ENCODE data around the gene VPS45.
A peak's percentile ranks its signal among the peaks of the same experiment; 100 is the strongest.
"Not testable (repeated sequence)": the region's sequence is repeated elsewhere in the genome, so short reads cannot be mapped to it uniquely, and the experiment has no call there.

VPS45 gene

DNA sequence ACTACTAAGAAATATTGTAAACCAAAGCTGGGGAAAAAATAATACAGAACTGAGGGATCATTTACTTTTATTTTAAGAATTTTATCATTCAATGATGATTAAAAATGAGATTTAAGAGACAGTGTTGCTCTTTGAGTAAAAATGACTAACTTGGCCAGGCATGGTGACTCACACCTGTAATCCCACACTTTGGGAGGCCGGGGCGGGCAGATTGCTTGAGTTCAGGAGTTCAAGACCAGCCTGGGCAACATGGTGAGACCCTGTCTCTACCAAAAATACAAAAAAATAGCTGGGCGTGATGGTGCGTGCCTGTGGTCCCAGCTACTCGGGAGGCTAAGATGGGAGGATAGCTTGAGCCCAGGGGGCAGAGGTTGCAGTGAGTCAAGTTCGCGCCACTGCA, 60.3 kb downstream of the VPS45 start:
- TF ChIP-seq, protein P1, sequence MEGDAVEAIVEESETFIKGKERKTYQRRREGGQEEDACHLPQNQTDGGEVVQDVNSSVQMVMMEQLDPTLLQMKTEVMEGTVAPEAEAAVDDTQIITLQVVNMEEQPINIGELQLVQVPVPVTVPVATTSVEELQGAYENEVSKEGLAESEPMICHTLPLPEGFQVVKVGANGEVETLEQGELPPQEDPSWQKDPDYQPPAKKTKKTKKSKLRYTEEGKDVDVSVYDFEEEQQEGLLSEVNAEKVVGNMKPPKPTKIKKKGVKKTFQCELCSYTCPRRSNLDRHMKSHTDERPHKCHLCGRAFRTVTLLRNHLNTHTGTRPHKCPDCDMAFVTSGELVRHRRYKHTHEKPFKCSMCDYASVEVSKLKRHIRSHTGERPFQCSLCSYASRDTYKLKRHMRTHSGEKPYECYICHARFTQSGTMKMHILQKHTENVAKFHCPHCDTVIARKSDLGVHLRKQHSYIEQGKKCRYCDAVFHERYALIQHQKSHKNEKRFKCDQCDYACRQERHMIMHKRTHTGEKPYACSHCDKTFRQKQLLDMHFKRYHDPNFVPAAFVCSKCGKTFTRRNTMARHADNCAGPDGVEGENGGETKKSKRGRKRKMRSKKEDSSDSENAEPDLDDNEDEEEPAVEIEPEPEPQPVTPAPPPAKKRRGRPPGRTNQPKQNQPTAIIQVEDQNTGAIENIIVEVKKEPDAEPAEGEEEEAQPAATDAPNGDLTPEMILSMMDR (IDR thresholded peaks at IDR 0.05; ENCODE audit: low read depth, low read length, missing control alignments), result no peak
- in situ Hi-C loops (cut with HindIII; ENCODE audit: low pct_ligation_motif_present, low sequenced_read_pairs), result no loop called here
- DNase-seq, result no peak
- Histone ChIP-seq H3K36me3 (replicated peaks) (no peaks in the 10 kb centered on the region), H3K4me3 (ENCODE audit: low read depth, low read length) (no peak overlapping the region), H3K27me3 (replicated peaks) (no peaks in the 10 kb centered on the region), H3K27ac (no peak overlapping the region)

DNA sequence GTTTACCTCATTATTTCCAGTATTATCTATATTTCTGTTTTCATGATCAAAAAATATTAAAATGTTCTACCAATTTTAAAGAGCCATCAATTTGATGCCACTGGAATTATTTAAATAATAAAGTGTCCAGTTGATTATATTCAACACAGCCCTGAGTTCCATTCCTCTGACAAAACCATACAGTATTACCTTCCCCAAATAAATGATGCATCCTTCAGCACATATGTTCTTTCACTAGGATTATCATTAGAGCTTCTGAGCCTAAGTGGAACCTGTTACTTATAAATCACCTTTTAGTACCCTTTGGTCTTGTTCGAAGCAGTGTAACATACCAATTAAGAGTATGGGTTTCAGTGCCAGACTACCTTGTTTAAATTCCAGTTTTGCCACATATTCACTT, 64.8 kb downstream of the VPS45 start:
- DNase-seq, result no peak
- Histone ChIP-seq H3K27me3 (replicated peaks) (no peaks in the 10 kb centered on the region), H3K27ac (no peak overlapping the region), H3K36me3 (replicated peaks) (no peaks in the 10 kb centered on the region), H3K4me3 (ENCODE audit: low read depth, low read length) (no peak overlapping the region)
- in situ Hi-C loops (cut with HindIII; ENCODE audit: low pct_ligation_motif_present, low sequenced_read_pairs), result no loop called here
- TF ChIP-seq, protein P1 (IDR thresholded peaks at IDR 0.05; ENCODE audit: low read depth, low read length, missing control alignments), result no peak

DNA sequence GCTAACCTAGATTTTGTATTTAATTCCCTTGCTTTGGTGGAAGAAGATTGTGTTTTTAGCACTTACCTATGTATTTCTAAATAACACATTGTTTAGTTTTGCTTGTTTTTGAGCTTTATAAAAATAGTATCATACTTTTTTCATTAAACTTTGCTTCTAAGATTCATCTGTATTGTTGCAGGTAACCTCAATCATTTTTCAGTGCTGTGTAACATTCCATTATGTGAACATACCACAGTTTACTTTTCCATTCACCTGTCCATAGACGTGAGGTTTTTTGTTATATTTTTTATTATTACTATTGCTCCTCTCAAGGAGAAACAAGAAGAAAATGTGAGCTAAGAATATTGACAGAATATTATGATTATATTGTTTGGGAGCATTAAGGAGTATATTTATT, 67.0 kb downstream of the VPS45 start:
- no peaks in the 10 kb centered on the region for H3K36me3 ChIP-seq (replicated peaks)
- DNase-seq, result no peak
- H3K4me3 ChIP-seq (ENCODE audit: low read depth, low read length), result no peak overlapping the region
- in situ Hi-C loops (cut with HindIII; ENCODE audit: low pct_ligation_motif_present, low sequenced_read_pairs), result no loop called here
- TF ChIP-seq, protein P1 (IDR thresholded peaks at IDR 0.05; ENCODE audit: low read depth, low read length, missing control alignments), result no peak
- H3K27ac ChIP-seq, result no peak overlapping the region
- H3K27me3 ChIP-seq (replicated peaks), result no peaks in the 10 kb centered on the region

DNA sequence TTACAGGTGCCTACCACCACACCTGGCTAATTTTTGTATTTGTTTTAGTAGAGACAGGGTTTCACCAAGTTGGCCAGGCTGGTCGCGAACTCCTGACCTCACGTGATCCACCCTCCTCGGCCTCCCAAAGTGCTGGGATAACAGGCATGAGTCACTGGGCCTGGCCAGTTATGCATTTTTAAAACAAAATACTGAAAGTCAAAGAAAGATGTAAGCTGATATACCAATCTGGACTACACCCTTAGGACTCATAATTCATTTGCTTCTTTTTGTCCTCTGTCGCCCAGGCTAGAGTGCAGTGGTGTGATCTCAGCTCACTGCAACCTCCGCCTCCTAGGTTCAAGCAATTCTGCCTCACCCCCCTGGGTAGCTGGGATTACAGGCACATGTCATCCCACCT, 67.8 kb downstream of the VPS45 start:
- H3K27ac ChIP-seq, result peak overlapping the region; percentile 8
- in situ Hi-C loops (cut with HindIII; ENCODE audit: low pct_ligation_motif_present, low sequenced_read_pairs); H3K36me3 ChIP-seq (replicated peaks); H3K4me3 ChIP-seq (ENCODE audit: low read depth, low read length); H3K27me3 ChIP-seq (replicated peaks): not testable (repeated sequence)
- peak; percentile 73 for DNase-seq

DNA sequence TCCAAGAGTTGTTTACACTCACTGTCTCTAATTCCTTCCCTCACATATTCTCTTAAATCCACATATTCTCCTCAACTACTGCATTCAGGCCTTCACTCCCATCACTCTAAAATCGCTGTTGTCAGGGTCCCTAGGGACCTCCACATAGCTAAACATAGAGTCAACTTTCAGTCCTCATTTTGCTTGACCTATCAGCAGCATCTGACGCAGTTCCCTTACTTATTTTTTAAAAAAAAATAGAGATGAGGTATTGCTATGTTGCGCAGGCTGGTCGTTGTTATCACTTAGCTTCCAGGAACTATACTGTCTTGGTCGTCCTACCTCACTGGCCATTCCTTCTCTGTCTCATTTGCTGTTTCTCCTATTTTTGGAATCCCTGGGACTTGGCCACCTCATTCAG, 70.5 kb downstream of the VPS45 start:
- peak; percentile 72 for DNase-seq
- Histone ChIP-seq H3K27ac (peak overlapping the region; percentile 8), H3K4me3 (ENCODE audit: low read depth, low read length) (no peak overlapping the region), H3K36me3 (replicated peaks) (no peaks in the 10 kb centered on the region), H3K27me3 (replicated peaks) (no peaks in the 10 kb centered on the region)
- in situ Hi-C loops (cut with HindIII; ENCODE audit: low pct_ligation_motif_present, low sequenced_read_pairs), result no loop called here
- TF ChIP-seq, protein P1 (IDR thresholded peaks at IDR 0.05; ENCODE audit: low read depth, low read length, missing control alignments), result no peak

DNA sequence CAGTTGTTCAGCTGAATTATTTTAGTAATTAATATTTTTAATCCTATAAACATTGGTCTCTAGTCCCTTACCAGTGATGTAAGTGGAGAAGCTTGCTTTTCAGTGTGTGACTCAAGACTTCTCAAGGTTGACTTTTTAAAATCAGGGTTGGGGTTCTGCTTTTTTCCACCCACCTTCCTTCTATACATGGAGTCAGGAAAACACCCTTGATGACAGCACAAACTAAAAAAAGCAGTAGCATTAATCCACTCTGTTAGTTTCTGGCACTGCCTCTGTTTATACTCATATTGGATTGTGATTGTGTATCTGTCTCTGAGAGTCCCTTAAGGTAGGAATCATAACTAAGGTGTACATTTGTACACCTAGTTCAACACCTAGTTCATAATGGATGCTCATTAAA, 73.9 kb downstream of the VPS45 start:
- Histone ChIP-seq H3K27ac (no peak overlapping the region), H3K4me3 (ENCODE audit: low read depth, low read length) (no peak overlapping the region), H3K36me3 (replicated peaks) (no peaks in the 10 kb centered on the region), H3K27me3 (replicated peaks) (no peaks in the 10 kb centered on the region)
- TF ChIP-seq, protein P1 (IDR thresholded peaks at IDR 0.05; ENCODE audit: low read depth, low read length, missing control alignments), result no peak
- DNase-seq, result no peak
- in situ Hi-C loops (cut with HindIII; ENCODE audit: low pct_ligation_motif_present, low sequenced_read_pairs), result no loop called here

All from brain microvascular endothelial cell (primary cell).